HG03457 (cell line): ENCODE data around the gene PDE5A.
"Not testable (repeated sequence)": the region's sequence is repeated elsewhere in the genome, so short reads cannot be mapped to it uniquely, and the experiment has no call there.

Experiments used
- ATAC-seq: cut with Tn5 transposase; IDR thresholded peaks from one replicate; pipeline ENCODE4 v1.9.1; 2021; ENCODE audit warnings: moderate number of reproducible peaks; ENCODE audit not compliant: unreplicated experiment

Gene PDE5A

DNA sequence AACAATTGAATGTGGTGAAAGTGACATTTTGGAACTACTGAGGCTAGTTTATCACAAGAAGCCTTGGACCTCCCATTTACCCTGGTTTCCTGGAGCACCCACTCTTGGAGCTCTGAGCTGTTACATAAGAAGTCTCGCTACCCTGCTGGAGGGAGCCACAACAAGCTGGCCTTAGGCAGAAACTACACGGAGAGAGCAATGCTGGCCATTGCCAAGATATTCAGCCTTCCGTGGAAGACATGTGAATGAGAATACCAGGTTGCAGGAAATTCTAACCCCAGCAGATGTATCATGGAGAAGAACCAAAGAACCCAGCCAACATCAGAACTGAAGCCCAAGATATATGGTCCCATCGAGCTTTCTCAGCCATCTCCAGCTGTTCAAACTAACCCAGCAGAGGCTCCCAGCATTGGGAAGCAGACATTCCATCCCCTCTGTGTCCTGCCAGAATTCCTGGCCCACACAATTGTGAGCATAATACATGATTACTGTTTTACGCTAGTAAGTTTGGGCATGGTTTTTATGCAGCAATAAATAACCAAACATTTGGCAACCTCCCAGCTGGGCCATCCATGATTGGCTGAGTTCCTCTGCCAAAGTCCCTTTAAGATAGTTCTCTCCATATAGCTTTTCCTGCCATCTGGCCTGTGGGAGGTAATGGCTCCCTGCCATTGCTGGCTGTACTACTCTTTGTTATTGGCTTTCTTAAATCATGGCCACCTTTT lies 17.9 kb upstream of the PDE5A start:
- no peak for ATAC-seq

DNA sequence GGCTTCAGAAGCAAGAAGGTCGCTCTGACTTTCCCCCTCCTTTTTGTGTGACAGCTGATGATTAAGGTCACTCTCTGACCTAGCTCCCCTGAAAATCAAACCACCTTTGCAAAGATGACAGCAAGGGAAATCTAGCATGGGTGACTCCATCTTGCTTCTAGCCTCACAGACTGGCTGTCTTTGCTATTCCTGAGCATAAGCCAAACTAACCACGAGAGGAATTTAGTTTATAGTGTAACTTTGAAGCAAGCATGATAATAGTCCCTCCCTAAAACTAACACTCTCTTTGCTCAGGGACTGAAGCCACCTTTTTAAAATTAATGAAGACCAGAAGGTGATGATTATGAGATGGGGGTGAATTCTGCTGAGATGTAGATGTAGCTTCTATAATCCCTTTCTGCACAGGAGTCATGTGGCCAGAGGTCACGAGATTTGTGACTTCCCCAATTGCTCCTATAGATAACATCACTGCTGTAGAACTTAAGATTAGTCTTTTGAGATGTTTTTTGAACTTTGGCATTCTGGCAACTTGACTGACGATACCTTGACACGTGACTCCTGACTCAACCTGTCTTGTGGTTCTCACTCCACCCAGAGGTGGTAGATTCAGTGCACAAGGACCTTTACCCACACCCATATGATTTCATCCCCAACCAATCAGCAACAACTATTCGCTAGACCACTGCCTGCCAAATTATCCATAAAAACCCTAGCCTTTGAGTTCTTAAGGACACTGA lies 14.9 kb upstream of the PDE5A start:
- no peak for ATAC-seq

DNA sequence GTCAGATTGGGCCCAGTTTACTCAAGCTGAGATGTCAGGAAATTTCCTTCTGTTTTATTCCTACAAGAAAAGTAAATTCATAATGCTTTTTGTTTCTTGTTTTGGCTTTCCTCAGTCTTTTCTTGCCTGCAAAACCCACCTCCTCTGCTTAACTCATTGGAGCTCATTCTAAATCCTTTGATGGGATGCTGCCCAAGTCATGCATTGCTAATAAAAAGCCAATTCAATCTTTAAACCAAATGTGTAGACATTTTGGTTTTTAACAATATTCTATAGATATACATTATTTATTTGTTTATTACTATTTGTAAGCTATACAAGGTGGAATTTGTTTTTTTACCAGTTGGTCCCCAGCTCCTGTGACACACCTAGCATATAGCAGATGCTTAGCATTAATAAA lies 13.2 kb upstream of the PDE5A start:
- ATAC-seq, result no peak

- no peak for ATAC-seq
These were observed 9.8 kb upstream of the PDE5A start for GRCh38 chr4:119638359-119638758.

GRCh38 chr4:119636851-119637250 lies 8.2 kb upstream of the PDE5A start:
- ATAC-seq, result not testable (repeated sequence)

- ATAC-seq, result no peak
These were observed 3.6 kb upstream of the PDE5A start for GRCh38 chr4:119632216-119632615.

- ATAC-seq, result peak; percentile 21
These were observed 503 bp upstream of the PDE5A start for GRCh38 chr4:119629142-119629471.

DNA sequence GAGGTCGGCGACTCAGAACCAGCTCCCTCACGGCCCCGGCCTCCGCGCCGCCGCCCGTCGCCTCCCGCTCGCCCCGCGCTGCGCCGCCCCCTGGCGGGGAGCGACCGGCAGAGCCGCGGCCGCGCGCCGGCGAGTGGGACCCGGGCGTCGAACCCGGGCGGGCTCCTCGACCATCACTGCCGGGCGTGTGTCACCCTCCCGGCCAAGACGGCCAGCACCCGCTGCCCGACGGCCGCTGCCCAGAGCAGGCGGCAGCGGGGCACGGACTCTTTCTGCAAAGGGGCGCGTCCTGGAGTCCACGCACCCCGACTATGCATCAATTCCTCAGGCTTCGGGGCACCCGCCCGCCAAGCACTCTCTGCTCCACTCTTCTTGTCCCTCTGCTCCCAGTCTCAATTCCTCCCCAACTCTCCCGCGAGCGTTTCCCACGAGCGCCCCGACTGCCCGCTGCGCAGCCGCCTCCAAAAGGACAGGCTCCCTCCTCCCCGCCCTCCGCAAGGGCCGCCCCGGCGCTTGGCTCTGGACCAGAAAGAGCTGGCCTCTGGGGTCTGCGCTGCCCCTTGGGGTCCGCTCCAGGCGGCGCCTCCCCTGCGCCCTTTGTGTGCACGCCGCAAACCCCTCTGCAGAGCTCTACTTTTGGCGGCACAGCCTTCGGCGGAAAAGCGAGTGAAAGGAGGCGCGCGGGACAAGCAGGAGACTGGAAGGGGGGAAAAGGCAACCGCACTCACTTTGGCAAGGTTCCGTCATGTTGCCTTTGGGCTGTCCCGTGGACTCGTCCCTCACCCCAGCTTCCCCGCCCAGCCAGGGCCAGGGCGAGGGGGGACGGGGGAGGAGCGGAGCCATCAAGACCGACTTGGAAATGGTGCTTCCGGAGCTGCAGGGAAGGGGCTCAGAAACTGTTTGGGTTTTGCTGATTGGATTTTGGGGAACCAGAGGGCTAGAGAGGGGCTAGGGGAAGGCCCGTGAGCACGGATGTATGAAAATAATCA lies 1.0 kb downstream of the PDE5A start:
- ATAC-seq, result peak; percentile 63

DNA sequence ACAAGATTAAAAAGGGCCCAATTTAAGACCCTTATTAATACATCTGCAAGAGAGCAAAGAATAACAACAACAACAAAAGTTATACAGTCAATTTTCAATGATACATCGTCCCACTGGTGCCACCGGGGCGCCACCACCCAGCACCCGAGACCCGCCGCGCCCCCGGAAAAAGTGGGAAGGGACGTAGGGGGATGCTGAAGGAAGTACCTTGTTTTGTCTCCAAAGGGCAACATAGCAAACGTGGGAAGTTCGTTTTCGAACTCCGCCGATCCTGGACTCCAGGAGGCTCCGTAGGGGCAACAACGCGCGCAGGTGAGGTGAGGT lies 1.7 kb downstream of the PDE5A start:
- no peak for ATAC-seq

GRCh38 chr4:119626420-119626819 lies 2.2 kb downstream of the PDE5A start:
- ATAC-seq, result no peak

GRCh38 chr4:119625761-119626160 lies 2.8 kb downstream of the PDE5A start:
- ATAC-seq, result no peak

DNA sequence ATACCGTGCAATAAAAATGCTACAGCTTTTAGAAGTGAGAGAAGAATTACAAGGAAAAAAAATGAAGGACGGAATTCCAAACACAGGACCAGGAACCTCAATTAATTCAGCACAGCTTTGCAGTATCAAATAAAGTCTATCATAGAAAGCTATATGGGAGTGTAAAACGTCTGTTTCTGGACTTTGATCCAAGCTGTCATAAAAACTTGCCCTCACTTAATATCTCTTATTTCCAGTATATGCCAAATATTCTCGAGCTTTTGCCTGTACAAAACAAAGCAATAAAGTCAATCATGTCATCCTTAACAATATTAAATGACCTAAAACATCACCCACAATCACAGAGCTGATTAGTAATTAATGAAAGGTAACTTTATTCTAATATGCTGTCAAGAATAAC lies 4.2 kb downstream of the PDE5A start:
- no peak for ATAC-seq

GRCh38 chr4:119623025-119623424 lies 5.6 kb downstream of the PDE5A start:
- ATAC-seq, result no peak

GRCh38 chr4:119615068-119615719 lies 13.4 kb downstream of the PDE5A start:
- no peak for ATAC-seq

- no peak for ATAC-seq
These were observed 24.3 kb downstream of the PDE5A start for GRCh38 chr4:119604266-119604665.

- no peak for ATAC-seq
These were observed 26.2 kb downstream of the PDE5A start for GRCh38 chr4:119602366-119602765.

- no peak for ATAC-seq
These were observed 30.1 kb downstream of the PDE5A start for GRCh38 chr4:119598521-119598920.

GRCh38 chr4:119597377-119597776 lies 31.2 kb downstream of the PDE5A start:
- no peak for ATAC-seq

DNA sequence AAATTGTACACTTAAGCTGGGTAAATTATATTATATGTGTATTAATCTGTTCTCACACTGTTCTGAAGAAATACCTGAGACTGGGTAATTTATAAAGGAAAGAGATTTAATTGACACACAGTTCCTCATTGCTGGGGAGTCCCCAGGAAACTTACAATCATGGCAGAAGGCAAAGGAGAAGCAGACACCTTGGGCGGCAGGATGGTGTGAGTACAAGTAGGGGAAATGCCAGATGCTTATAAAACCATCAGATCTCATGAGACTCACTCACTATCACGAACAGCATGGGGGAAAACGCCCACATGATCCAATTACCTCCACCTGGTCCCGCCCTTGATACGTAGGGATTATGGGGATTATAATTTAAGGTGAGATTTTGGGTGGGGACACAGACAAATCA lies 34.9 kb downstream of the PDE5A start:
- ATAC-seq, result no peak

DNA sequence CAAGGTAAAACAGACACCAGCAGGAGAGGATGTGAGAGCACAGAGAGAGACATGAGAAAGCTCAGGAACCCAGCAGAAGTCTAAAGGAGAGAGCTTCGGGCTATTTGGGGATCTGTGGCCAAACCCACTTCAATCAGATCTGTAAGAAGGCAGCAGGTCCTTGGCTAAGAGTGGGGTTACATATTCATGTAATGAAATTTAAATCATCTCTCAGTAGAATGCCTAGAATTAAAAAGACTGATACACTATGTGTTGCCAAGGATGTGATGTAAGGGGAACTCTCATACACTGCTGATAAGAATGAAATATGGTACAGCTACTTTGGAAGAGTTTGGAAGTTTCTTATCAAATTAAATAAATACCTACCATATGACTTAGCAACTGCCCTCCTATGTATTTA lies 35.8 kb downstream of the PDE5A start:
- ATAC-seq, result no peak

DNA sequence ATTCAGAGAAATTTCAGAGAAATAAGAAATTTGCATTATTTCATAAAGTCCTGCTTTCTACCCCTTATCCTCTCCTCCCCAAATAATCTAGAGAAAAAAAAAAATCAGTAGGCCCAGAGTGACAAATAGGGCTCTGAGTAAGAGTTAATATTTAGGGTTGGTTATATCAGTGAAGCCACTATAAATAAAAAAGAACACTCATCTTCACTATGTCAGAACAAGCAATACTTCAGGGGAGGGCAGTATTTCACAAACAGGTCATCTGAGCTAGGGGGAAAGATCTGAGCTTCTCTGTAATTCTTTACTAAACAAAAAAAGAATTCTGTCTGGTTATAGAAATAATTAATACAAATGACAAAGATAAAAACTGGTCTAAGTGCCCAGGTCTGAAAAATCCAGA lies 39.4 kb downstream of the PDE5A start:
- ATAC-seq, result no peak
